NB4 (cell line): ENCODE data around the gene C1orf50.
"Not testable (repeated sequence)": the region's sequence is repeated elsewhere in the genome, so short reads cannot be mapped to it uniquely, and the experiment has no call there.

ENCODE experiments used
- DNase-seq: peaks from one replicate; pipeline ENCODE4 v3.0.0; 2010; ENCODE audit warnings: low read depth
- H3K4me3 ChIP-seq: one replicate; pipeline ENCODE4 v1.5.1; 2011; ENCODE audit warnings: mild to moderate bottlenecking, low read depth, low read length, moderate library complexity
- CTCF ChIP-seq: IDR thresholded peaks from one replicate; pipeline ENCODE4 v1.5.1; 2012; ENCODE audit warnings: low read depth, low read length
- MAX ChIP-seq: IDR thresholded peaks from 2 replicates; pipeline ENCODE4 v1.6.1; 2011; ENCODE audit warnings: low read depth, low read length
- MYC ChIP-seq: IDR thresholded peaks from 2 replicates; pipeline ENCODE4 v1.6.1; 2011; ENCODE audit warnings: low read depth, low read length
- POLR2A ChIP-seq: IDR thresholded peaks from 2 replicates; pipeline ENCODE4 v1.6.1; 2011; ENCODE audit warnings: mild to moderate bottlenecking; ENCODE audit not compliant: insufficient read length; ENCODE audit errors: extremely low read depth

The C1orf50 gene

DNA sequence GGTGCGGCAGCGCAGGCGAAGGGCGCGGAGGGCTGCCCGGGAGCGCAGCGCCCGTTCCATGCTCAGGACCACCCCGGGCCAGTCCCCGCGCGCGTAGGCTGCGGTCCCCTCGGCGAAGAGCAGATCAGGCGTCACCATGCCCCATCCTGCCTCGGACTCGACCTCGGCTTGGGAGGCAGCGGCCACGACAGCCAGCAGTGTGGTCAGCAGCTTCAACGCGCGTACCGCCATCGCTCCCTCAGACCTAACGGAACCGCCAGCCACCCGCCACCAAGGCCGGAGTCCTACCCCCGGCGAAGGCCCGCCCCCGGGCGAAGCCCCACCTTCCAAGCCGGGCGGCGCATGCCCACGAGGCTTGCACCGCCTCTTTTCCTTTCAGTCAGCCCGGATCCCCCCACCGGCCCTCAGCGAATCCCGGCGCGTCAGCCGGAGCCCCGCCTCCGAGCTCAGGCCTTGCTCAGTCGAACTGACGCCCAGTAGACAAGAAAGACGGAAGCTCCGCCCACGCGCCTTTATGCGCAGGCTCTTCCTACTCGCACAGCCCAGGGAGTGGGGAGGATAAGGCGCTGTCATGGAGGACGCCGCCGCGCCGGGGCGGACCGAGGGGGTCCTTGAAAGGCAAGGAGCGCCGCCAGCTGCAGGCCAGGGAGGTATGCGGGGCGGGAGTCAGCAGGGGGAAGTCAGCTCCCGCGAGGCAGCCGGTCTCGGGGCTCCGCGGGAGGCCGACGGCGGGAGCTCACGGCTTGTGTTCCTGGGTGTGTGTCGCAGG is at the start of gene C1orf50, which contains the start of gene P3H1:
C1orf50 (plus strand) TSS at position 509 of the 769 bp plus-strand sequence; CDS start at position 572, 63 bp downstream.
P3H1 (minus strand) TSS at position 288 of the 769 bp plus-strand sequence; CDS start at position 231, 57 bp downstream.
- peak within 1 kb of the TSS; percentile 94 for H3K4me3 ChIP-seq
- TF ChIP-seq POLR2A (peak; percentile 89), MYC (peak; percentile 66), CTCF (no peak), MAX (peak; percentile 69)
- peak; percentile 99 for DNase-seq

GRCh38 chr1:42720868-42721267 is 46.2 kb upstream of the C1orf50 start:
- TF ChIP-seq CTCF: no peak
- TF ChIP-seq MAX: no peak
- TF ChIP-seq POLR2A: no peak
- no peak for DNase-seq
- H3K4me3 ChIP-seq: no peak overlapping the region

DNA sequence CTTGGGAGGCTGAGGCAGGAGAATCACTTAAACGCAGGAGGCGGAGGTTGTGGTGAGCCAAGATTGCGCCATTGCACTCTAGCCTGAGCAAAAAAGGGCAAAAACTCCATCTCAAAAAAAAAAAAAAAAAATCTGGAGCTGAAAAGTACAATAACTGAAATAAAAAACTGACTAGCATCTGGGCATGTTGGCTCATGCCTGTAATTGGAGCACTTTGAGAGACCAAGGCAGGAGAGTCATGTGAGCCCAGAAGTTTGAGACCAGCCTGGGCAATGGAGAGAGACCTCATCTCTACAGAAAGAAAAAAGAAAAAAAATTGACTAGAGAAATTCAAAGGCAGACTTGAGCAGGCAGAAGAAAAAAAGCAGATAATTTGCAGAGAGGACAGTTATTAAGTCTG is 45.1 kb upstream of the C1orf50 start:
- TF ChIP-seq CTCF: no peak
- TF ChIP-seq POLR2A: no peak
- no peak for TF ChIP-seq MYC
- no peak for TF ChIP-seq MAX
- H3K4me3 ChIP-seq: no peak overlapping the region
- DNase-seq: no peak

DNA sequence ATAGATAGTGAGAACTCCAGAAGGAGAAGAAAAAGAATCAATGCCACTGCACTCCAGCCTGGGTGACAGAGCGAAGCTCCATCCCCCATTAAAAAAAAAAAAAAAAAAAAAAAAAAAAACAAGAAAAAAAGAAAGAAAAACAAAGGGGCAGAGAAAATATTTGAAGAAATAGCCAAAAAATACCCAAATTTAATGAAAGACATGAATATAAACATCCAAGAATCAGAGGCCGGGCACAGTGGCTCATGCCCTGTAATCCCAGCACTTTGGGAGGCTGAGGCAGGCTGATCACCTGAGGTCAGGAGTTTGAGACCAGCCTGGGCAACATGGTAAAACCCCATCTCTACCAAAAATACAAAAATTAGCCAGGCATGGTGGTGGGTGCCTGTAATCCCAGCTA is 44.6 kb upstream of the C1orf50 start:
- not testable (repeated sequence) for DNase-seq, H3K4me3 ChIP-seq

DNA sequence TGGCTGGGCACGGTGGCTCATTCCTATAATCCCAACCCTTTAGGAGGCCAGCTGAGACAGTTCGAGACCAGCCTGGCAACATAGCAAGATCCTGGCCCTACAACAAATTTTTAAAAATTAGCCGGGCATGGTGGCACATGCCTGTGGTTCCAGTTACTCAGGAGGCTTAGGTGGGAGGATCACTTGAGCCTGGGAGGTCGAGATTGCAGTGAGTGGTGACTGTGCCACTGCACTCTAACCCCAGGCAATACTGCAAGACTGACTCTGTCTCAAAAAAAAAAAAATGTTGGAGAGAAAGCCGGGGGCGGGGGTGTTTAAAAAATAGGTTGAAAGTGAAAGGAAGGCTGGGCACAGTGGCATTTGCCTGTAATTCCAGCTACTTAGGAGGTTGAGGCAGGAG is 43.5 kb upstream of the C1orf50 start:
- no peak for DNase-seq
- no peak for TF ChIP-seq CTCF
- TF ChIP-seq MYC: no peak
- no peak for TF ChIP-seq POLR2A
- no peak for TF ChIP-seq MAX
- H3K4me3 ChIP-seq: no peak overlapping the region

- not testable (repeated sequence) for H3K4me3 ChIP-seq, DNase-seq
These were observed 41.2 kb upstream of the C1orf50 start for GRCh38 chr1:42725820-42726219.

GRCh38 chr1:42730002-42730401 is 37.0 kb upstream of the C1orf50 start:
- no peak overlapping the region for H3K4me3 ChIP-seq
- DNase-seq: no peak
- TF ChIP-seq CTCF: no peak
- TF ChIP-seq MYC: no peak
- TF ChIP-seq POLR2A: no peak
- TF ChIP-seq MAX: no peak
